IPS-15b (cell line): ENCODE measurements around the gene CUX1.

ENCODE experiments used
- H3K27me3 ChIP-seq: one replicate; pipeline ENCODE4 v1.6.1; 2013; ENCODE audit warnings: low read length; ENCODE audit not compliant: control insufficient read depth, insufficient read depth
- H3K36me3 ChIP-seq: one replicate; pipeline ENCODE4 v1.6.1; 2013; ENCODE audit warnings: low read length; ENCODE audit not compliant: control insufficient read depth, insufficient read depth
- H3K4me1 ChIP-seq: one replicate; pipeline ENCODE4 v1.6.1; 2013; ENCODE audit warnings: mild to moderate bottlenecking, low read length; ENCODE audit not compliant: control insufficient read depth, insufficient read depth
- H3K4me3 ChIP-seq: one replicate; pipeline ENCODE4 v1.5.1; 2013; ENCODE audit warnings: low read depth, low read length
- H3K9ac ChIP-seq: one replicate; pipeline ENCODE4 v1.6.1; 2013; ENCODE audit warnings: low read depth, mild to moderate bottlenecking, low read length
- H3K9me3 ChIP-seq: one replicate; pipeline ENCODE4 v1.6.1; 2013; ENCODE audit warnings: mild to moderate bottlenecking, low read length; ENCODE audit not compliant: control insufficient read depth, insufficient read depth

CUX1 gene

DNA sequence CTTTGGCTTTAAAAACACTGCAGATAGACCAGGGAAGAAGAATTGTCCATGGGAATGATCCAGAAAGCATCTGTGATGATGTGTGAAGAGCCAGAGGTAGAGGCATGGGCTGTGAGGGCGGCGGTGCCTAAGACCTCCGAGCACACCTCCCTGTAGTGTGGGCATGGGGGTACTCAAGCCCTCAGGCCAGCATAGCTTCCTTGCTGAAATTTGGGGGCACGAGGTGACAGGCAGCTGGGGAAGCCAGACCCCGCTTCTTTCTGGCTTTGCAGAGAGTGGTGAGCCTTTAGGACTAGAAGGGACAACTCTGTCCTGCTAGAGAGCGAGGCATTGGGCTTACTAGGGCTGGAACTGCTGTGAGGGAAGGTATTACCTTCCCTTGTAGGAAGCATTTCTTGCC, 281.6 kb downstream of the CUX1 start:
- H3K4me1 ChIP-seq, result peaks cover 7% of the 10 kb centered on the region
- H3K9me3 ChIP-seq, result no peaks in the 10 kb centered on the region
- H3K36me3 ChIP-seq, result peaks cover 10% of the 10 kb centered on the region
- H3K9ac ChIP-seq, result no peak overlapping the region
- H3K27me3 ChIP-seq, result no peaks in the 10 kb centered on the region
- no peak overlapping the region for H3K4me3 ChIP-seq

DNA sequence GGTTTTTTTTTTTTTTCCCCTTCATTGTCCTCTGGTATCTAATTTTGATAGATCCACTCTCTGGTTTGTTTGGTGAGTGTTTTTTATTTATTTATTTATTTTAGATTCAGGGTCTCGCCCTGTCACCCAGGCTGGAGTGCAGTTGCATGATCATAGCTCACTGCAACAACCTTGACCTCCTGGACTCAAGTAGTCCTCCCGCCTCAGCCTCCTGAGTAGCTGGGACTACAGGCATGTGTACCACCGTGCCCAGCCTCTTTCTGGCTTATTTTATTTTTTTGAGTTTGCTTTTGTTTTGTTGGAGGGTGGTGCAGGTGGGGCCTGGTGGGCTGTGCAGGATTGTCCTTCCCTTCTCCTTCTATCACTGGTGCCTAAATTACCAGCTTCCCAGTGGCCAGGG, 282.0 kb downstream of the CUX1 start:
- peaks cover 2% of the 10 kb centered on the region for H3K4me1 ChIP-seq
- no peak overlapping the region for H3K9ac ChIP-seq
- H3K36me3 ChIP-seq, result peaks cover 10% of the 10 kb centered on the region
- H3K27me3 ChIP-seq, result no peaks in the 10 kb centered on the region
- no peaks in the 10 kb centered on the region for H3K9me3 ChIP-seq
- no peak overlapping the region for H3K4me3 ChIP-seq

DNA sequence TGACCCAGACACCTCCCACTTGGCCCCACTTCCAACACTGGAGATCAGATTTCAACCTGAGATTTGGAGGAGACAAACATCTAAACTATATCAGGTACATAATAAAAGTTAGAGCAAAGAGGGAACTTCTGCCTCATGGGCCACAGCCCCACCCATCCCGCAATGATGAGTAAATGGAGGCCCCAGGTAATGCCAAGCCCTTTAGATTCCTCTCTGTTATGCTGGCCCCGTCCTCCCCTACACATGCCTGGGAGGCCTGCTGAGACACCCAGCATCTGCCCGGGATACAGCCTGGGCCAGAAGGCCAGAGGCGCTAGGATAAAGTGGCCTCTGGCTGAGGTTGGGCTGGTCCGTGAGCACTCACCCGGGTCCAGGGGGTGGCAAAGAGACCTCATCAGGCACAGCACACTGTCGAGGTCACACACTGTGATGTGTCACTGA, 283.7 kb downstream of the CUX1 start:
- Histone ChIP-seq H3K9me3 (no peaks in the 10 kb centered on the region), H3K9ac (no peak overlapping the region), H3K4me3 (no peak overlapping the region), H3K4me1 (peaks cover 2% of the 10 kb centered on the region), H3K36me3 (peaks cover 16% of the 10 kb centered on the region), H3K27me3 (no peaks in the 10 kb centered on the region)

DNA sequence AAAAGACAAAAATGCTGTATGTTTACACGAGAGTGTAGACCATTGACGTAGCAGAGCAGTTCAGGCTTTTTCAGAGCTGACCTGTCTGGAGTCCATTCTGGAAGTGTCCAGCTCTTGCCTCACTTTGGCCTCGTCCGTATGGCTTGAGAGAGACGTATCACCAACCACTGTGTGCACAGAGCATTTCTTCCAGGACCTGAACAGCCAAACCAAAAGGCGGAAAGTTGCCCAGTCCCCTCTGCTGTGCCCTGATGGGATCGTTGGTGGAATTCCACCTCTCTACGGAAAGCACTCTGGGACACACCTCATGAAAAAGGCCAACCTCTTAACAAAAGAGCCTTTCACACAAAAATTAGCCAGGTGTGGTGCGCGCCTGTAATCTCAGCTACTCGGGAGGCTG, 284.5 kb downstream of the CUX1 start:
- Histone ChIP-seq H3K4me1 (peaks cover 2% of the 10 kb centered on the region), H3K36me3 (peaks cover 16% of the 10 kb centered on the region), H3K9me3 (no peaks in the 10 kb centered on the region), H3K9ac (no peak overlapping the region), H3K4me3 (no peak overlapping the region), H3K27me3 (no peaks in the 10 kb centered on the region)

DNA sequence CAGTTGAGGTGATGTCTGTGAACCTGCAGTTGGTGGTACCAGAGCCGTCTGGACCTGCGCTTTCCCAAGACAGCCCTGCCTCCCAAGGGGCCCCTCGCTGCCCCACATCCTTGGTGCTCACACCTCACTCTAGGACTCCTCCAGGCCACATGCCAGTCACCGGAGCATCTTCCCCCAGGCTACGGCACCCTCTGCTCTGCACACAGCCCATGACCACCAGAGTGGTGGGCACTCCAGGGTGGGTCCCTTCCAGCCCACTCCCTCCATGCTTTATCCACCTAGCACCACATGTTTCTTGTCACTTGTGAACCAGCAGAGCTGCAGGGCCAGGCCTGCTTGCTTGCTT, 285.6 kb downstream of the CUX1 start:
- Histone ChIP-seq H3K36me3 (peaks cover 13% of the 10 kb centered on the region), H3K9me3 (no peaks in the 10 kb centered on the region), H3K27me3 (no peaks in the 10 kb centered on the region), H3K4me1 (no peaks in the 10 kb centered on the region), H3K9ac (no peak overlapping the region), H3K4me3 (no peak overlapping the region)

DNA sequence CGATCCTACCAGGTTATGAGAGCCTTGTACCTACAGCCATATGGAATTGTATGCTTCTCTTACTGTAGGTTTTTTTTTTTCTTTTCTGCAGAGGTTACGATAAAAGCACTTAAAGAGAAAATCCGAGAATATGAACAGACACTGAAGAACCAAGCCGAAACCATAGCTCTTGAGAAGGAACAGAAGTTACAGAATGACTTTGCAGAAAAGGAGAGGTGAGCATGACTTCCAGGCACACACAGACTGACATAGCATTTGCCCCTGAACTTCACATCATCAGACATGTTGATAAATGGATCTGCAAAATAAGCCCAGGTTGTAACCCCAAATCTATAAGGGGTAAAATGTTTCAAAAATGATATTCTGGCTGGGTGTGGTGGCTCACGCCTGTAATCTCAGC, 286.8 kb downstream of the CUX1 start:
- H3K4me3 ChIP-seq, result no peak overlapping the region
- no peak overlapping the region for H3K9ac ChIP-seq
- peaks cover 13% of the 10 kb centered on the region for H3K36me3 ChIP-seq
- no peaks in the 10 kb centered on the region for H3K9me3 ChIP-seq
- H3K4me1 ChIP-seq, result no peaks in the 10 kb centered on the region
- no peaks in the 10 kb centered on the region for H3K27me3 ChIP-seq

DNA sequence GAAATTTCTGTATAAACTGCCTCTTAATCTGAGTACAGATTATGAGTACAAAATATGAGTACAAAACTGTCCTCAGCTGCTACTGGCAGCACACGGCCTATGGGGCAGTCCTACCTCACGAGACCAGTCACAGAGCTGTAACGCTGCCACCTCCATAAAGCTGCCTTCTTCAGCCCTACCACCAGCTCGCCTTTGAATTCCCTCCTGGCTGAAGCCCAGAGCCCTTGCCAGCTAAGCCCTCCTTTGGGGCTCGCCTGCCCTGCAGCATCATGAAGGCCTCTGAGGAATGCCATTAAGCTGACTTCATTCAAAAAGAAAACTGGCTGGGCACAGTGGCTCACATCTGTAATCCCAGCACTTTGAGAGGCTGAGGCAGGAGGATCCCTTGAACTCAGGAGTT, 289.2 kb downstream of the CUX1 start:
- peaks cover 10% of the 10 kb centered on the region for H3K36me3 ChIP-seq
- H3K4me1 ChIP-seq, result peaks cover 7% of the 10 kb centered on the region
- H3K27me3 ChIP-seq, result no peaks in the 10 kb centered on the region
- H3K4me3 ChIP-seq, result no peak overlapping the region
- H3K9me3 ChIP-seq, result no peaks in the 10 kb centered on the region
- H3K9ac ChIP-seq, result no peak overlapping the region

DNA sequence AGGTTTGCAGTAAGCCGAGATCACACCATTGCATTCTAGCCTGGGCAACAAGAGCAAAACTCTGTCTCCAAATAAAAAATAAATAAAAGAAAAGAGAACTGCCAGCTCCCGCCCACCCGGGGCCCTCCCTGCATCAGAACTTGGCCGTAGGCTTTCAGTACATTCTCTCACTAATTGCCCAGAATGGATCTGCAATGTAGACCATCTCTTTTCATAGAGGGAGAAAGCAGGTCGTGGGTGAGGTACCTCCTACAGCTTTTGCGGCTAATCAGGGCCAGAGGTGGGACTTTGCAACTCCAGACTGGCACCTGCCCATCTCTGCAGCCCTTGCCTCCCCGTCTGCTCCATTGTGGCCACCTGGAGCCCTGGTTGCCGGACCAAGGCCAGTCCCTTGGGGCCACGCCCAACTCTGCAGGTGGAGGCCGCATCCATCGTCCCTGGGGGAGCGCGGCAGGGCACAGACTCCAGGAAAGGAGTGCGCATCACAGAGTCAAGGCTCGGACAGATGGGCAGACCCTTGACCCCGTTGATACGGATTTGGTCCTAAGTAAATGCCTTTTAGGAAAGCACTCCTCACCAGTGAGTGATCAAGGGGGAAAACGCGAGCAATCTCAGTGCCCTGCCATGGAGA, 290.2 kb downstream of the CUX1 start:
- H3K36me3 ChIP-seq, result peaks cover 10% of the 10 kb centered on the region
- no peak overlapping the region for H3K9ac ChIP-seq
- H3K4me1 ChIP-seq, result peaks cover 7% of the 10 kb centered on the region

DNA sequence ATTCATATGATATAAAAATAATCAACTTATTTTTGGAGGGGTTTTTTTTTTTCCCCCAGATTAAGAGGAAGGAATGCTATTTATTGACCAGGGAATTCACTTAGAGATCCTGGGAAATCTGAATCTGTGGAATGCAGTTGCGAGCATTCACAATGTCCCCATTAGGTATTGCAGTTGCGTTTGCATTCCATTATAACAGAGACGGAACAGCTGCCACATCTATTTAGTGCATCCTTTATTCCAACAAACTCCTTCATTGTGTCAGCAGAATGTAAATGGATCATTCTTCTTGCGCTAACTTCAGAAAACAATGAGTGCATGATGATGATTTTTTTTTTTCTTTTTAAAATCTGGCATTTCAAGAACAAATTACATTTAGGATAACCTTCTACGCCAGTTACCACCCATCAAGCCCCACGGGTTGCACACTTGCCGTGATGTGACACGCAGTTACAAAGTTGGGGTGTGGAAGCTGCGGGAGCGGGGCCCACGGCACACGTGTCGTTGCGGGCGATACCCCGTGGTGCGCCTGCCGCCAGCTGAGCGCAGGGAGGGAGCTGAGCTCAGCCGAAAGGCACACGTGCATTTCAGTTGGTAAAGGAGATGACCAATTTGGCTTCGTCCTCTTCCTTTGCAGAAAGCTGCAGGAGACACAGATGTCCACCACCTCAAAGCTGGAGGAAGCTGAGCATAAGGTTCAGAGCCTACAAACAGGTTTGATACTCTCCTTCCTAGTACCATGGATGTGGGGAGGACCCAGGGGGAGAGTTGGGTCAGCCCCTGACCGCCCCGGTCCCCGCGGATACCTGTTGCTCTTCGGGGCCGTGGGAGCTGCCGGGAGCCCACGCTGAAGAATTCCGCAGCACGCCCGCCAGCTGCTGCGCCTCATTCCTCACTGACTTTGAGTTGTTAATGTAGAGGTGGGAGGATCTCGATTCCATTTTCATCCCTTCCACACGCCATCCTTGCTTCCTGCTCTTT, 293.9 kb downstream of the CUX1 start:
- H3K4me1 ChIP-seq, result peaks cover 7% of the 10 kb centered on the region
- H3K9ac ChIP-seq, result no peak overlapping the region
- no peaks in the 10 kb centered on the region for H3K36me3 ChIP-seq
- peak overlapping the region; percentile 38 for H3K4me3 ChIP-seq
- no peaks in the 10 kb centered on the region for H3K9me3 ChIP-seq
- H3K27me3 ChIP-seq, result no peaks in the 10 kb centered on the region

More for the DNA sequence above, 290.2 kb downstream of the CUX1 start:
- Histone ChIP-seq H3K27me3 (no peaks in the 10 kb centered on the region), H3K4me3 (no peak overlapping the region), H3K9me3 (no peaks in the 10 kb centered on the region)

DNA sequence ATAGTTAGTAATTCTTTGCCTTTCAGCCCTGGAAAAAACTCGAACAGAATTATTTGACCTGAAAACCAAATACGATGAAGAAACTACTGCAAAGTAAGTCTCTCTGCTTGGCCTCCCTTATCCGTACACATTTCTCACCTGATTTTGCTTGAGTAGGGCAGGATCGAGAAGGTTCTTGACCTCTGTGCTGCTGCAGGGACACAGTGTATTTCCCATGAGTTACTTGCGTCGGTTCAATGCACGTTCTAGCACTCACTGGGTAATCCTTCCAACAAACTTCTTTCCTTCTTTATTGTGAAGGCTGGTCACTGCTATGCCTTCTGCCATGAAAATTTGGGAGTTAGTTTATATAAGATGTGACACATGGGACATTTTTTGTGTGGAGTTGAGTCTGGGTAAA, 297.8 kb downstream of the CUX1 start:
- H3K9me3 ChIP-seq, result no peaks in the 10 kb centered on the region
- H3K4me1 ChIP-seq, result peaks cover 7% of the 10 kb centered on the region
- H3K9ac ChIP-seq, result no peak overlapping the region
- H3K27me3 ChIP-seq, result no peaks in the 10 kb centered on the region
- peaks cover 3% of the 10 kb centered on the region for H3K36me3 ChIP-seq
- H3K4me3 ChIP-seq, result no peak overlapping the region

DNA sequence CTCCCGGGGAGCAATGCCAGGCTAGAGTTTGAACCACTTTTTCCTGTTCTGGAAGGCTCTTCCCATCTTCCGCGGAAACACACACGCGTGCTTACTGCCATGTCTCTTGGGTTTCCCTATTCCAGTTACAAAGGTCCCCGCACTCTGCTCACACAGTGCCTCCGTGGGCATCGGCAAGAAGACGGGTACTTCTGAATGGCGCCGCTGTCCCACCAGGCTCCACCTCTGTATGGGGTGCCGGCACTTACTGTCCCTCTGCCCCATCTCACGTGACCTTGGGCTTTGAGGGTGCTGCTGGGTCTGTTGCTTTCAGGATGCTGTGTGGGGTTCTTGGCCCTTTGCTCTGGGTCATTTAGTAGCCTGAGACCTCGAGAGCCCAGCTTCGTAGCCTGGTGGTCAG, 298.5 kb downstream of the CUX1 start:
- H3K9ac ChIP-seq, result no peak overlapping the region
- H3K27me3 ChIP-seq, result no peaks in the 10 kb centered on the region
- no peak overlapping the region for H3K4me3 ChIP-seq
- H3K9me3 ChIP-seq, result no peaks in the 10 kb centered on the region
- H3K4me1 ChIP-seq, result peaks cover 4% of the 10 kb centered on the region
- peaks cover 3% of the 10 kb centered on the region for H3K36me3 ChIP-seq

DNA sequence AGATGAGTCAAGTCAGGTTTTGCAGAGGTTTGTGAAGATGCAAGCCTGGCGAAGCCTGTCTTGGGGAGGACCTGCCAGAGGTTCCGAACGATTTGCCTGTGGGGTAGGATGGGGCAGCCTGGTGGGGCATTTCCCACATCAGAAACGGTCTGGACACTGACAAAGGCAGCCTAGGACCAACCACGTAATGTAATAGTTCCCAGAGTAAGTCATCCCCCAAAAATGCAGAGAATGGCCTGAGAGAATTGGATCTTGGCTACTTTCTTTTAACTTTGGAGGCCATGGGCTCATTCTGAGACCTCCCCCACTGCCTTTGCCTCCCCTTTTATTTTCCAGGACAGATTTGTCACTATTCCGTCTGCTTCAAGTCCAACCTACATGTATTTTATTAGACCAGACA, 300.3 kb downstream of the CUX1 start:
- Histone ChIP-seq H3K36me3 (peaks cover 3% of the 10 kb centered on the region), H3K27me3 (no peaks in the 10 kb centered on the region), H3K4me3 (no peak overlapping the region), H3K4me1 (peaks cover 3% of the 10 kb centered on the region), H3K9ac (no peak overlapping the region), H3K9me3 (no peaks in the 10 kb centered on the region)
